ENCODE measurements around the gene EFHD1.

DNA sequence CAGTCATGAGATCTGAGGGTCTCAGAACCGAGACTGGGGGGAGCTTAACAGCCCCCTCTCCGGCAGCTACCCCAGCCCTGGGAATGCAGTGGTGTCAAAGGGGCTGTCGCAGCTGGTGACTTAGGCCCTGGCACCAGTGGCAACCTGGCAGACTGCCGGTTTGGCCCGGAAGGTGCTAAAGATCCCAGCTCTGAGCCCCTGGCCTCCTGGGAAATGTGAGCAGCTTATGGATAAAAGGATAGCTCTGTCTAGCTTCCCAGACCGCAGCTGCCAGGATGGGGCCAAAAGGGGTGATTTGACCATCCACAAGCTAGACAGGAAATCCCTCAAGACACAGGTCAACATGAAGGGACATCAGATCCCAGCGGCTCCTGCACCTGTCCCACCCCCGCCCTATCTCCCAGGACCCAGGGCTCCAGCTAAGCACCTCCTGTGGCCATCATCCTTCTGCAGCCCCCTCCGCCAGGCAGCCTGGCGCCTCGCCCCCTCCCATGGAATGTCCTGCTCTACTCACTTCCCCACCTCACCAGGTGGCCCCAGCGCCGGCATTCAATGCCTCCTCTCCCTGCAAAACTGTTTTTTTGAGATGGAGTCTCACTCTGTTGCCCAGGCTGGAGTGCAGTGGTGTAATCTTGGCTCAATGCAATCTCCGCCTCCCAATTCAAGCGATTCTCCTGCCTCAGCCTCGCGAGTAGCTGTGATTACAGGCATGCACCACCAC lies 33.2 kb upstream of the EFHD1 start:
- TF ChIP-seq, protein P1, sequence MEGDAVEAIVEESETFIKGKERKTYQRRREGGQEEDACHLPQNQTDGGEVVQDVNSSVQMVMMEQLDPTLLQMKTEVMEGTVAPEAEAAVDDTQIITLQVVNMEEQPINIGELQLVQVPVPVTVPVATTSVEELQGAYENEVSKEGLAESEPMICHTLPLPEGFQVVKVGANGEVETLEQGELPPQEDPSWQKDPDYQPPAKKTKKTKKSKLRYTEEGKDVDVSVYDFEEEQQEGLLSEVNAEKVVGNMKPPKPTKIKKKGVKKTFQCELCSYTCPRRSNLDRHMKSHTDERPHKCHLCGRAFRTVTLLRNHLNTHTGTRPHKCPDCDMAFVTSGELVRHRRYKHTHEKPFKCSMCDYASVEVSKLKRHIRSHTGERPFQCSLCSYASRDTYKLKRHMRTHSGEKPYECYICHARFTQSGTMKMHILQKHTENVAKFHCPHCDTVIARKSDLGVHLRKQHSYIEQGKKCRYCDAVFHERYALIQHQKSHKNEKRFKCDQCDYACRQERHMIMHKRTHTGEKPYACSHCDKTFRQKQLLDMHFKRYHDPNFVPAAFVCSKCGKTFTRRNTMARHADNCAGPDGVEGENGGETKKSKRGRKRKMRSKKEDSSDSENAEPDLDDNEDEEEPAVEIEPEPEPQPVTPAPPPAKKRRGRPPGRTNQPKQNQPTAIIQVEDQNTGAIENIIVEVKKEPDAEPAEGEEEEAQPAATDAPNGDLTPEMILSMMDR (conservative IDR thresholded peaks at IDR 0.05): no peak
- TF ChIP-seq ZFX (IDR thresholded peaks at IDR 0.05): no peak

Measured in C4-2B (cell line).